A549 (cell line): ENCODE measurements around the gene LRP1. TPM values are rescaled to one million over a fixed set of nuclear protein-coding genes. Genes with fewer than 3 reads are reported as not detected.
A peak's percentile ranks its signal among the peaks of the same experiment; 100 is the strongest.

ENCODE experiments used
- ATAC-seq, 2 experiments: fragments of 200-7000 bp in 1 of 2; fragments of >200 bp in 1 of 2; cut with Nextera tagmentation in 1 of 2; cut with Tn5 transposase in 1 of 2; 3 replicates each; pipeline versions ENCODE4 v1.8.0 to v1.9.1; 2018 to 2020; ENCODE audit warnings: mild to moderate bottlenecking in 1 of 2, moderate library complexity in 1 of 2
- CTCF ChIA-PET: fragments of 300-600 bp; sonication (Branson Sonifier 250); formaldehyde crosslinking; extraction: SDS; loops from one replicate; lab custom pipeline; 2021; ENCODE audit warnings: antibody characterized with exemption, inconsistent platforms; lab: Yijun Ruan, JAX
- POLR2A ChIA-PET: fragments of 350-600 bp; formaldehyde crosslinking; extraction: SDS; loops from one replicate; lab custom pipeline; 2021; ENCODE audit warnings: antibody characterized with exemption, inconsistent platforms; lab: Yijun Ruan, JAX
- DNase-seq, 2 experiments: peaks; one replicate each; pipeline versions ENCODE4 v3.0.0 to v3.0.0-alpha.2; 2011 to 2016; ENCODE audit warnings: low read depth in 1 of 2, low spot score in 1 of 2
- FAIRE-seq: peaks from 2 replicates; lab custom pipeline; 2011; peaks lifted over from hg19 to GRCh38; lab: Jason Lieb, UNC
- H3K27ac ChIP-seq, 2 experiments: fragments of >200 bp; sonication (Bioruptor Twin); formaldehyde crosslinking; 3 replicates each; pipeline ENCODE4 v1.5.1; 2016 to 2017
- H3K4me1 ChIP-seq: fragments of >200 bp; sonication (Bioruptor Twin); formaldehyde crosslinking; 3 replicates; pipeline ENCODE4 v1.6.1; 2016
- H3K4me2 ChIP-seq: fragments of >200 bp; sonication (Bioruptor Twin); formaldehyde crosslinking; 3 replicates; pipeline ENCODE4 v1.6.1; 2016
- H3K4me3 ChIP-seq: fragments of >200 bp; sonication (Bioruptor Twin); formaldehyde crosslinking; 3 replicates; pipeline ENCODE4 v1.5.1; 2016
- H3K9me3 ChIP-seq: fragments of >200 bp; sonication (Bioruptor Twin); formaldehyde crosslinking; 3 replicates; pipeline ENCODE4 v1.6.1; 2016
- BCL3 ChIP-seq: fragments of >200 bp; sonication (Bioruptor Twin); formaldehyde crosslinking; IDR thresholded peaks from 3 replicates; pipeline ENCODE4 v1.6.1; 2016
- CBX2 ChIP-seq: fragments of 200-600 bp; sonication (generic); IDR thresholded peaks from 2 replicates; pipeline ENCODE4 v1.6.1; 2016; ENCODE audit warnings: low read depth, mild to moderate bottlenecking, borderline replicate concordance
- CHD2 ChIP-seq: fragments of 150-350 bp; IDR thresholded peaks from 2 replicates; pipeline ENCODE4 v1.6.1; 2014; ENCODE audit warnings: low read length; ENCODE audit not compliant: partially characterized antibody
- CHD4 ChIP-seq: fragments of 200-600 bp; sonication (generic); IDR thresholded peaks from 2 replicates; pipeline ENCODE4 v1.6.1; 2016; ENCODE audit warnings: antibody characterized with exemption, mild to moderate bottlenecking, borderline replicate concordance
- EHF ChIP-seq: fragments of 250-450 bp; sonication (Bioruptor Pico); IDR thresholded peaks from 2 replicates; pipeline ENCODE4 v1.5.0; 2020; ENCODE audit warnings: mild to moderate bottlenecking
- EHMT2 ChIP-seq: fragments of 200-600 bp; sonication (generic); IDR thresholded peaks from 2 replicates; pipeline ENCODE4 v1.6.1; 2016; ENCODE audit warnings: antibody characterized with exemption, low read depth, mild to moderate bottlenecking, moderate library complexity
- FOSB ChIP-seq: fragments of 250-450 bp; sonication (Bioruptor Pico); IDR thresholded peaks from 2 replicates; pipeline ENCODE4 v1.5.0; 2020; ENCODE audit warnings: mild to moderate bottlenecking, moderate library complexity
- FOSL2 ChIP-seq, 2 experiments: fragments of 450-650 bp in 1 of 2; fragments of >200 bp in 1 of 2; sonication (Bioruptor Twin) in 1 of 2; formaldehyde crosslinking; IDR thresholded peaks; 2 replicates each; pipeline versions ENCODE4 v1.5.0 to v1.6.1; 2016 to 2020; ENCODE audit warnings: mild to moderate bottlenecking in 1 of 2, moderate library complexity in 1 of 2
- GATA3 ChIP-seq: IDR thresholded peaks from 2 replicates; pipeline ENCODE4 v1.6.1; 2012; ENCODE audit warnings: borderline replicate concordance
- HDAC2 ChIP-seq: fragments of 200-600 bp; sonication (generic); IDR thresholded peaks from 2 replicates; pipeline ENCODE4 v1.6.1; 2016
- HEYL ChIP-seq: fragments of 250-450 bp; sonication (Bioruptor Pico); IDR thresholded peaks from 2 replicates; pipeline ENCODE4 v1.8.0; 2021; ENCODE audit warnings: mild to moderate bottlenecking, moderate library complexity
- KDM1A ChIP-seq: fragments of 200-600 bp; sonication (generic); IDR thresholded peaks from 2 replicates; pipeline ENCODE4 v1.6.1; 2016; ENCODE audit warnings: low read depth, mild to moderate bottlenecking
- KDM5A ChIP-seq: fragments of 200-600 bp; sonication (generic); IDR thresholded peaks from 2 replicates; pipeline ENCODE4 v1.6.1; 2016; ENCODE audit warnings: antibody characterized with exemption, mild to moderate bottlenecking
- MYC ChIP-seq: IDR thresholded peaks from 2 replicates; pipeline ENCODE4 v1.6.1; 2012; ENCODE audit warnings: mild to moderate bottlenecking, inconsistent platforms, low read length, improper control_type of control experiment, borderline replicate concordance
- PBX3 ChIP-seq: IDR thresholded peaks from 2 replicates; pipeline ENCODE4 v1.6.1; 2012
- PHF8 ChIP-seq: fragments of 200-600 bp; sonication (generic); IDR thresholded peaks from 2 replicates; pipeline ENCODE4 v1.6.1; 2016; ENCODE audit warnings: low read depth, mild to moderate bottlenecking, antibody characterized with exemption, moderate library complexity, borderline replicate concordance
- RAD21 ChIP-seq, 2 experiments: fragments of >200 bp in 1 of 2; sonication (Bioruptor Twin) in 1 of 2; formaldehyde crosslinking in 1 of 2; IDR thresholded peaks in 1 of 2; conservative IDR thresholded peaks in 1 of 2; 2 replicates in 1 of 2; 3 replicates in 1 of 2; pipeline ENCODE4 v1.6.1; 2012 to 2018; ENCODE audit warnings: inconsistent platforms in 1 of 2
- RNF2 ChIP-seq: fragments of 200-600 bp; sonication (generic); IDR thresholded peaks from 2 replicates; pipeline ENCODE4 v1.6.1; 2016; ENCODE audit warnings: low read depth, mild to moderate bottlenecking, antibody characterized with exemption, moderate library complexity, borderline replicate concordance
- SMC3 ChIP-seq: fragments of >200 bp; sonication (Bioruptor Twin); formaldehyde crosslinking; IDR thresholded peaks from 3 replicates; pipeline ENCODE4 v1.6.1; 2018; ENCODE audit warnings: inconsistent platforms
- TP53 ChIP-seq: fragments of 250-450 bp; sonication (Bioruptor Pico); IDR thresholded peaks from 2 replicates; pipeline ENCODE4 v1.5.0; 2021; ENCODE audit warnings: mild to moderate bottlenecking, moderate library complexity
- WGBS: methylation state at CpG from one replicate; pipeline ENCODE4 v1.1.6; 2017; ENCODE audit errors: missing lambda C conversion rate; 5-methylcytosine and 5-hydroxymethylcytosine counted together
- polyA plus RNA-seq, 4 experiments: library from polyadenylated mRNA; depleted of rRNA in 3 of 4; stranded (reverse); fragments of >200 nt; fragmentation: RNase III in 1 of 4; extraction: RNeasy Plus Mini Kit Qiagen cat#74134 plus additional on column Dnase treatment in 1 of 4; gene quantifications; 2 replicates in 3 of 4; 3 replicates in 1 of 4; pipeline ENCODE4 v1.2.3, GENCODE V29; 2011 to 2017
- TF ChIP-seq, protein P1 (sequence below): IDR thresholded peaks from 2 replicates; pipeline ENCODE4 v1.6.1; 2012; ENCODE audit warnings: low read depth, borderline replicate concordance
- TF ChIP-seq, protein P2 (sequence below): IDR thresholded peaks from 2 replicates; pipeline ENCODE4 v1.6.1; 2012
- TF ChIP-seq, protein P3 (sequence below): fragments of >200 bp; sonication (Bioruptor Twin); formaldehyde crosslinking; IDR thresholded peaks from 3 replicates; pipeline ENCODE4 v1.5.1; 2016

Gene LRP1
- polyA plus RNA-seq, 2 of the 4 experiments (the other 2 are of a cell fraction), result 5.6 to 9.4 TPM

DNA sequence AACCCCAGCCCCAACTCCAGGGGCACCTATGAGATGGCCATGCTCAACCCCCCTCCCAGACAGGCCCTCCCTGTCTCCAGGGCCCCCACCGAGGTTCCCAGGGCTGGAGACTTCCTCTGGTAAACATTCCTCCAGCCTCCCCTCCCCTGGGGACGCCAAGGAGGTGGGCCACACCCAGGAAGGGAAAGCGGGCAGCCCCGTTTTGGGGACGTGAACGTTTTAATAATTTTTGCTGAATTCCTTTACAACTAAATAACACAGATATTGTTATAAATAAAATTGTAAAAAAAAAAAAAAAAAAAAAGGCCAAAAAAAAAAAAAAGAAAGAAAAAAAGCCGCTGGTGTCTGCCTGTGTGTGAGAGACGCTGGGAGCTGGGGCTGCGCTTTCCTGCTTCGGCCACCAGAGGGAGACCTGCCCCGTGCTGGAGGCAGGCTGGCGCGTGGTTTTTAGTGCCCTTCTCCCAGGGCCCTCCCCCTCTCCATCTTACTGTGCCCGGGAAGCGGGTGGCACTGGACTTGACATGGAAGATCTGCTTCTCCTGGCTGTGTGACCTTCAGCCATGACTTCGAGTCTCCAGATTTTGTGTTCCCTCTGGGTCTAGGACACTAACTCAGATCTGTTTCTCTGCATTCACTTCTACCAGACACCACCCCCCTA lies 84.9 kb downstream of the LRP1 start:
- peak; percentile 89 to 94 for DNase-seq
- Histone ChIP-seq H3K27ac (peak overlapping the region in 1 of 2 experiments; percentile 67; a peak in 4 of 6 replicates), H3K9me3 (no peaks in the 10 kb centered on the region), H3K4me3 (no peak overlapping the region), H3K4me1 (peaks cover 31% of the 10 kb centered on the region), H3K4me2 (peak overlapping the region; percentile 54)
- TF ChIP-seq RNF2, result no peak
- TF ChIP-seq TP53, result no peak
- no peak for TF ChIP-seq PHF8
- no peak for TF ChIP-seq EHF (CRISPR knock-in tag)
- peak; percentile 89 for TF ChIP-seq MYC
- no peak for TF ChIP-seq HEYL (CRISPR knock-in tag)
- TF ChIP-seq, protein P1, sequence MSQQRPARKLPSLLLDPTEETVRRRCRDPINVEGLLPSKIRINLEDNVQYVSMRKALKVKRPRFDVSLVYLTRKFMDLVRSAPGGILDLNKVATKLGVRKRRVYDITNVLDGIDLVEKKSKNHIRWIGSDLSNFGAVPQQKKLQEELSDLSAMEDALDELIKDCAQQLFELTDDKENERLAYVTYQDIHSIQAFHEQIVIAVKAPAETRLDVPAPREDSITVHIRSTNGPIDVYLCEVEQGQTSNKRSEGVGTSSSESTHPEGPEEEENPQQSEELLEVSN, result peak; percentile 53; the same call in 1 of the 2 replicates
- no peak for TF ChIP-seq CHD4
- TF ChIP-seq, protein P2, sequence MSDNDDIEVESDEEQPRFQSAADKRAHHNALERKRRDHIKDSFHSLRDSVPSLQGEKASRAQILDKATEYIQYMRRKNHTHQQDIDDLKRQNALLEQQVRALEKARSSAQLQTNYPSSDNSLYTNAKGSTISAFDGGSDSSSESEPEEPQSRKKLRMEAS, result peak; percentile 95
- TF ChIP-seq PBX3, result no peak
- no peak for TF ChIP-seq KDM5A
- no peak for TF ChIP-seq BCL3
- no peak for TF ChIP-seq CBX2
- no peak for TF ChIP-seq HDAC2
- no peak for TF ChIP-seq EHMT2
- no peak for TF ChIP-seq FOSL2 (IDR thresholded peaks at IDR 0.05)
- TF ChIP-seq FOSL2 (CRISPR knock-in tag; IDR thresholded peaks at IDR 0.05), result no peak
- no peak for TF ChIP-seq KDM1A
- no peak for TF ChIP-seq GATA3
- TF ChIP-seq CHD2, result no peak
- TF ChIP-seq, protein P3, sequence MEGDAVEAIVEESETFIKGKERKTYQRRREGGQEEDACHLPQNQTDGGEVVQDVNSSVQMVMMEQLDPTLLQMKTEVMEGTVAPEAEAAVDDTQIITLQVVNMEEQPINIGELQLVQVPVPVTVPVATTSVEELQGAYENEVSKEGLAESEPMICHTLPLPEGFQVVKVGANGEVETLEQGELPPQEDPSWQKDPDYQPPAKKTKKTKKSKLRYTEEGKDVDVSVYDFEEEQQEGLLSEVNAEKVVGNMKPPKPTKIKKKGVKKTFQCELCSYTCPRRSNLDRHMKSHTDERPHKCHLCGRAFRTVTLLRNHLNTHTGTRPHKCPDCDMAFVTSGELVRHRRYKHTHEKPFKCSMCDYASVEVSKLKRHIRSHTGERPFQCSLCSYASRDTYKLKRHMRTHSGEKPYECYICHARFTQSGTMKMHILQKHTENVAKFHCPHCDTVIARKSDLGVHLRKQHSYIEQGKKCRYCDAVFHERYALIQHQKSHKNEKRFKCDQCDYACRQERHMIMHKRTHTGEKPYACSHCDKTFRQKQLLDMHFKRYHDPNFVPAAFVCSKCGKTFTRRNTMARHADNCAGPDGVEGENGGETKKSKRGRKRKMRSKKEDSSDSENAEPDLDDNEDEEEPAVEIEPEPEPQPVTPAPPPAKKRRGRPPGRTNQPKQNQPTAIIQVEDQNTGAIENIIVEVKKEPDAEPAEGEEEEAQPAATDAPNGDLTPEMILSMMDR, result peak; percentile 90
- no peak for TF ChIP-seq FOSB (CRISPR knock-in tag)
- peak; percentile 79 for TF ChIP-seq SMC3
- peak; percentile 78 to 85 for TF ChIP-seq RAD21 (conservative IDR thresholded peaks at IDR 0.05 in 1 of 2, IDR thresholded peaks at IDR 0.05 in 1 of 2)
- WGBS, result 9% methylated on average over 16 of the region's 16 CpGs
- ChIA-PET POLR2A (interaction anchor here (0.6 to 2.2 kb wide), 5 partner anchors 16 to 94 kb away, joined by 4 to 12 read pairs (median 9); partner anchors contain the start of gene SHMT2), CTCF (interaction anchor here (0.5 to 8.5 kb wide), 32 partner anchors 8 to 503 kb away, joined by 3 to 615 read pairs (median 5); partner anchors contain the start of genes GLI1, INHBE, SHMT2 and STAT6)
- ATAC-seq, result peak; percentile 51 to 75
- peak; percentile 13 for FAIRE-seq
